ENCODE data around the gene ZFYVE9. TPM values are rescaled to one million over a fixed set of nuclear protein-coding genes. Genes with fewer than 3 reads are reported as not detected.

The ZFYVE9 gene
- total and polyA plus RNA-seq, 9 of the 15 experiments (the other 6 are each of a cell fraction or from before 2014, with no cell fraction given): 0.52 to 14.4 (median 8.9) TPM

GRCh38 chr1:52111492-52111891 lies 30.4 kb upstream of the ZFYVE9 start:
- TF ChIP-seq SPI1 (IDR thresholded peaks at IDR 0.05; ENCODE audit: borderline replicate concordance, low read depth, low read length) (peak; percentile 79; the same call in 1 of the 2 replicates), SMARCA4 (IDR thresholded peaks at IDR 0.05) (no peak)
- Histone ChIP-seq H2AFZ (ENCODE audit: low read depth, low read length) (no peak overlapping the region), H3K27me3 (ENCODE audit: control insufficient read depth in 2 of 2, insufficient read depth in 2 of 2, low read length in 2 of 2) (peaks cover 0 to 15% of the 10 kb centered on the region in 2 experiments; a peak in 3 of 5 replicates), H3K9ac (ENCODE audit: insufficient read depth in 1 of 2, low read depth in 2 of 2, low read length in 2 of 2) (no peak overlapping the region), H3K4me3 (no peak overlapping the region), H3K9me1 (ENCODE audit: control insufficient read depth, insufficient read depth, low read length) (no peaks in the 10 kb centered on the region), H3K9me3 (replicated peaks; ENCODE audit: control insufficient read depth, insufficient read depth, low read depth, low read length) (no peaks in the 10 kb centered on the region), H3K36me3 (ENCODE audit: control insufficient read depth, insufficient read depth, low read length) (no peaks in the 10 kb centered on the region), H4K20me1 (replicated peaks; ENCODE audit: control insufficient read depth, insufficient read depth, low read length) (no peaks in the 10 kb centered on the region), H3K79me2 (ENCODE audit: control insufficient read depth, insufficient read depth, low read length) (no peaks in the 10 kb centered on the region), H3K27ac (ENCODE audit: extremely low read depth, low read depth, low read length) (no peak overlapping the region), H3K4me1 (replicated peaks in 1 of 2; ENCODE audit: control insufficient read depth in 2 of 2, insufficient read depth in 2 of 2, low read length in 2 of 2) (no peaks in the 10 kb centered on the region), H3K4me2 (ENCODE audit: insufficient read depth, low read length) (no peak overlapping the region)
- no peak for FAIRE-seq
- no peak for ATAC-seq
- no peak for DNase-seq (ENCODE audit: extremely low read depth in 1 of 4, low spot score in 3 of 4)
- intact Hi-C loops (cut with micrococcal nuclease): no loop called here
- in situ Hi-C loops (cut with MboI): no loop called here
- ChIA-PET CTCF (ENCODE audit: low intra/inter-chr PET ratio) (interaction anchor here (0.6 kb wide), 1 partner anchor 97 kb away, joined by 4 read pairs; no protein-coding TSS in a partner anchor), POLR2A (interaction anchor here (0.7 to 1.4 kb wide), 3 partner anchors 15 to 18 kb away, joined by 3 to 5 read pairs (median 3); no protein-coding TSS in a partner anchor)
- BruUV-seq (replicated peaks): no TSS peak

- ATAC-seq (no peak), FAIRE-seq (no peak), DNase-seq (ENCODE audit: extremely low read depth in 1 of 4, low spot score in 3 of 4) (no peak)
- no peak overlapping the region for H3K27ac ChIP-seq (ENCODE audit: extremely low read depth, low read depth, low read length)
- H4K20me1 ChIP-seq (replicated peaks; ENCODE audit: control insufficient read depth, insufficient read depth, low read length): no peaks in the 10 kb centered on the region
- 18% methylated on average over 3 of the region's 3 CpGs for WGBS (ENCODE audit: insufficient coverage, low coverage, missing lambda C conversion rate)
- no peaks in the 10 kb centered on the region for H3K4me1 ChIP-seq (replicated peaks in 1 of 2; ENCODE audit: control insufficient read depth in 2 of 2, insufficient read depth in 2 of 2, low read length in 2 of 2)
- H2AFZ ChIP-seq (ENCODE audit: low read depth, low read length): no peak overlapping the region
- no peaks in the 10 kb centered on the region for H3K79me2 ChIP-seq (ENCODE audit: control insufficient read depth, insufficient read depth, low read length)
- intact Hi-C loops (cut with micrococcal nuclease): no loop called here
- no peaks in the 10 kb centered on the region for H3K36me3 ChIP-seq (ENCODE audit: control insufficient read depth, insufficient read depth, low read length)
- TF ChIP-seq HDAC6 (IDR thresholded peaks at IDR 0.05; ENCODE audit: low read depth, low read length): no peak
- TF ChIP-seq SMARCA5 (IDR thresholded peaks at IDR 0.05): no peak
- TF ChIP-seq RBM15 (IDR thresholded peaks at IDR 0.05; ENCODE audit: insufficient read depth, low read length): no peak
- no peak for TF ChIP-seq NBN (IDR thresholded peaks at IDR 0.05; ENCODE audit: low read depth)
- TF ChIP-seq ZNF324 (CRISPR knock-in tag; IDR thresholded peaks at IDR 0.05): no peak
- no peak for TF ChIP-seq EWSR1 (IDR thresholded peaks at IDR 0.05; ENCODE audit: borderline replicate concordance, low read depth, partially characterized antibody)
- TF ChIP-seq, protein P1, sequence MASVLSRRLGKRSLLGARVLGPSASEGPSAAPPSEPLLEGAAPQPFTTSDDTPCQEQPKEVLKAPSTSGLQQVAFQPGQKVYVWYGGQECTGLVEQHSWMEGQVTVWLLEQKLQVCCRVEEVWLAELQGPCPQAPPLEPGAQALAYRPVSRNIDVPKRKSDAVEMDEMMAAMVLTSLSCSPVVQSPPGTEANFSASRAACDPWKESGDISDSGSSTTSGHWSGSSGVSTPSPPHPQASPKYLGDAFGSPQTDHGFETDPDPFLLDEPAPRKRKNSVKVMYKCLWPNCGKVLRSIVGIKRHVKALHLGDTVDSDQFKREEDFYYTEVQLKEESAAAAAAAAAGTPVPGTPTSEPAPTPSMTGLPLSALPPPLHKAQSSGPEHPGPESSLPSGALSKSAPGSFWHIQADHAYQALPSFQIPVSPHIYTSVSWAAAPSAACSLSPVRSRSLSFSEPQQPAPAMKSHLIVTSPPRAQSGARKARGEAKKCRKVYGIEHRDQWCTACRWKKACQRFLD (CRISPR knock-in tag; IDR thresholded peaks at IDR 0.05): no peak
- no peak for TF ChIP-seq PYGO2 (tag; IDR thresholded peaks at IDR 0.05)
- TF ChIP-seq SRSF9 (IDR thresholded peaks at IDR 0.05; ENCODE audit: borderline replicate concordance, low read depth, low read length): no peak
- TF ChIP-seq CREB5 (CRISPR knock-in tag; IDR thresholded peaks at IDR 0.05): no peak
- TF ChIP-seq ZNF347 (CRISPR knock-in tag; IDR thresholded peaks at IDR 0.05; ENCODE audit: low read depth): no peak
- H3K4me2 ChIP-seq (ENCODE audit: insufficient read depth, low read length): no peak overlapping the region
- no peak overlapping the region for H3K9ac ChIP-seq (ENCODE audit: insufficient read depth in 1 of 2, low read depth in 2 of 2, low read length in 2 of 2)
- BruUV-seq (replicated peaks): no TSS peak
- POLR2A ChIA-PET: interaction anchor here (0.6 to 1.1 kb wide), 5 partner anchors 12 to 214 kb away, joined by 3 to 4 read pairs (median 3); no protein-coding TSS in a partner anchor
- in situ Hi-C loops (cut with MboI): no loop called here
- H3K4me3 ChIP-seq: no peak overlapping the region
- no peaks in the 10 kb centered on the region for H3K9me3 ChIP-seq (replicated peaks; ENCODE audit: control insufficient read depth, insufficient read depth, low read depth, low read length)
- peaks cover 0 to 15% of the 10 kb centered on the region in 2 experiments; a peak in 3 of 5 replicates for H3K27me3 ChIP-seq (ENCODE audit: control insufficient read depth in 2 of 2, insufficient read depth in 2 of 2, low read length in 2 of 2)
- no peaks in the 10 kb centered on the region for H3K9me1 ChIP-seq (ENCODE audit: control insufficient read depth, insufficient read depth, low read length)
- CTCF ChIA-PET (ENCODE audit: low intra/inter-chr PET ratio): no interaction called here
Measured at GRCh38 chr1:52112489-52112888, 29.4 kb upstream of the ZFYVE9 start.

All from K562 (cell line).